HepG2 (cell line): Measurements from ENCODE around the gene SHC1. TPM values are rescaled to one million over a fixed set of nuclear protein-coding genes. Genes with fewer than 3 reads are reported as not detected.

ENCODE experiments used
- ARID2 ChIP-seq: sonication (generic); formaldehyde crosslinking; IDR thresholded peaks from 2 replicates; pipeline ENCODE4 v1.8.1; 2022; ENCODE audit warnings: mild to moderate bottlenecking, missing genetic modification reagents, borderline replicate concordance
- CENPBD1 ChIP-seq: sonication (generic); formaldehyde crosslinking; IDR thresholded peaks from 2 replicates; pipeline ENCODE4 v1.8.0; 2022; ENCODE audit warnings: missing genetic modification reagents, low read depth, mild to moderate bottlenecking, borderline replicate concordance
- CREB1 ChIP-seq, 2 experiments: fragments of 450-650 bp in 1 of 2; IDR thresholded peaks; 2 replicates each; pipeline ENCODE4 v1.6.1; 2016 to 2017; ENCODE audit warnings: control low read depth in 1 of 2, mild to moderate bottlenecking in 1 of 2, missing compliant biosample characterization in 1 of 2, missing genetic modification characterization in 1 of 2
- HBP1 ChIP-seq: IDR thresholded peaks from 2 replicates; pipeline ENCODE4 v1.6.1; 2016; ENCODE audit warnings: low read depth, control low read depth
- LBX2 ChIP-seq: sonication (generic); formaldehyde crosslinking; IDR thresholded peaks from 2 replicates; pipeline ENCODE4 v1.5.0; 2020; ENCODE audit warnings: missing genetic modification reagents, mild to moderate bottlenecking, borderline replicate concordance
- MXI1 ChIP-seq: IDR thresholded peaks from 3 replicates; pipeline ENCODE4 v1.6.1; 2012; ENCODE audit warnings: low read depth, low read length, inconsistent platforms, borderline replicate concordance
- MZF1 ChIP-seq: sonication (generic); formaldehyde crosslinking; IDR thresholded peaks from 2 replicates; pipeline ENCODE4 v1.8.1; 2023; ENCODE audit warnings: mild to moderate bottlenecking, missing genetic modification reagents, borderline replicate concordance
- NFAT5 ChIP-seq: sonication (generic); formaldehyde crosslinking; IDR thresholded peaks from 2 replicates; pipeline ENCODE4 v1.4.0; 2020; ENCODE audit warnings: missing genetic modification reagents
- NFKBIZ ChIP-seq: IDR thresholded peaks from 2 replicates; pipeline ENCODE4 v1.6.1; 2018; ENCODE audit warnings: missing genetic modification reagents, missing compliant biosample characterization
- POLR2AphosphoS2 ChIP-seq: IDR thresholded peaks from 2 replicates; pipeline ENCODE4 v1.6.1; 2011; ENCODE audit warnings: low read depth, low read length, improper control_type of control experiment
- POLR2AphosphoS5 ChIP-seq: IDR thresholded peaks from 2 replicates; pipeline ENCODE4 v1.6.1; 2012; ENCODE audit warnings: low read depth, low read length
- RAD51 ChIP-seq: fragments of 450-650 bp; IDR thresholded peaks from 2 replicates; pipeline ENCODE4 v1.6.1; 2016; ENCODE audit warnings: borderline replicate concordance
- RFX3 ChIP-seq: IDR thresholded peaks from 2 replicates; pipeline ENCODE4 v1.6.1; 2016; ENCODE audit warnings: missing biosample characterization, missing genetic modification reagents
- TAF15 ChIP-seq: fragments of 200-400 bp; formaldehyde crosslinking; IDR thresholded peaks from one replicate; pipeline ENCODE4 v1.6.1; 2018; ENCODE audit warnings: mild to moderate bottlenecking, low read depth, low read length; ENCODE audit not compliant: poor library complexity, severe bottlenecking
- ZFP91 ChIP-seq: sonication (generic); formaldehyde crosslinking; IDR thresholded peaks from 2 replicates; pipeline ENCODE4 v1.9.0; 2022; ENCODE audit warnings: missing genetic modification reagents, mild to moderate bottlenecking, borderline replicate concordance
- ZNF33A ChIP-seq: sonication (generic); formaldehyde crosslinking; IDR thresholded peaks from 2 replicates; pipeline ENCODE4 v1.5.1; 2020; ENCODE audit warnings: missing genetic modification reagents, mild to moderate bottlenecking, moderate library complexity, borderline replicate concordance
- ZNF670 ChIP-seq: sonication (generic); formaldehyde crosslinking; IDR thresholded peaks from 2 replicates; pipeline ENCODE4 v1.8.0; 2022; ENCODE audit warnings: mild to moderate bottlenecking, missing genetic modification reagents, borderline replicate concordance
- ZNF737 ChIP-seq: sonication (generic); formaldehyde crosslinking; IDR thresholded peaks from 2 replicates; pipeline ENCODE4 v1.5.0; 2020; ENCODE audit warnings: missing genetic modification reagents, mild to moderate bottlenecking, borderline replicate concordance
- polyA plus RNA-seq, 8 experiments: library from polyadenylated mRNA; depleted of rRNA in 3 of 8; stranded (reverse) in 7 of 8; unstranded in 1 of 8; fragments of >200 nt; fragmentation: Illumina TruSeq in 4 of 8; extraction: Trizol in 4 of 8; gene quantifications; 2 replicates each; pipeline versions ENCODE4 v1.2.1 to v1.2.3, GENCODE V29; 2011 to 2016; ENCODE audit warnings: low read depth in 4 of 8, missing spikeins in 1 of 8, mixed read lengths in 1 of 8; ENCODE audit not compliant: insufficient read depth in 1 of 8
- total RNA-seq, 5 experiments: library from RNA; depleted of rRNA; stranded (reverse); fragments of >200 nt; fragmentation: Illumina TruSeq; extraction: Trizol; gene quantifications; 2 replicates each; pipeline ENCODE4 v1.2.3, GENCODE V29; 2016; ENCODE audit warnings: low read depth in 1 of 5

SHC1 gene
- total and polyA plus RNA-seq, 2 of the 13 experiments (the other 11 are each of a cell fraction or from before 2014, with no cell fraction given): 52.0 to 137 TPM

- TF ChIP-seq LBX2 (CRISPR knock-in tag) (no peak), MZF1 (no peak), RAD51 (no peak), POLR2AphosphoS2 (no peak), ARID2 (no peak; the same call in 1 of the 2 replicates), POLR2AphosphoS5 (no peak; the same call in 1 of the 2 replicates), CREB1 (IDR thresholded peaks at IDR 0.05) (no peak), CREB1 (CRISPR knock-in tag; IDR thresholded peaks at IDR 0.05) (no peak), ZNF670 (CRISPR knock-in tag) (no peak), RFX3 (CRISPR knock-in tag) (no peak), ZNF33A (CRISPR knock-in tag) (no peak), HBP1 (no peak), TAF15 (no peak), ZFP91 (CRISPR knock-in tag) (no peak), ZNF737 (no peak), CENPBD1 (CRISPR knock-in tag) (no peak), NFKBIZ (no peak), NFAT5 (no peak), MXI1 (no peak; the same call in 2 of the 3 replicates)
Observed at GRCh38 chr1:155003766-155004351, 33.3 kb upstream of the SHC1 start (continued).
